Osteoblast (primary cell): Measurements from ENCODE around the gene HSH2D. TPM values are rescaled to one million over a fixed set of nuclear protein-coding genes. Genes with fewer than 3 reads are reported as not detected.

Experiments
- DNase-seq: peaks from one replicate; pipeline ENCODE4 v3.0.0; 2011; ENCODE audit warnings: low spot score, mixed read lengths; ENCODE audit not compliant: insufficient read length; ENCODE audit errors: missing footprints
- H2AFZ ChIP-seq: 2 replicates; pipeline ENCODE4 v1.6.0; 2011; ENCODE audit warnings: mild to moderate bottlenecking, low read length
- H3K27ac ChIP-seq: 2 replicates; pipeline ENCODE4 v1.5.1; 2011; ENCODE audit warnings: mild to moderate bottlenecking, low read depth, low read length, moderate library complexity
- H3K27me3 ChIP-seq: 2 replicates; pipeline ENCODE4 v1.6.0; 2012; ENCODE audit warnings: mild to moderate bottlenecking, control low read depth, inconsistent platforms, low read length, moderate library complexity; ENCODE audit not compliant: insufficient read depth
- H3K36me3 ChIP-seq: 2 replicates; pipeline ENCODE4 v1.5.1; 2011; ENCODE audit warnings: mild to moderate bottlenecking, low read length, control low read depth, moderate library complexity; ENCODE audit not compliant: insufficient read depth
- H3K4me1 ChIP-seq: 2 replicates; pipeline ENCODE4 v1.5.1; 2011; ENCODE audit warnings: mild to moderate bottlenecking, low read length, control low read depth, moderate library complexity; ENCODE audit not compliant: insufficient read depth
- H3K4me2 ChIP-seq: 2 replicates; pipeline ENCODE4 v1.6.0; 2011; ENCODE audit warnings: mild to moderate bottlenecking, low read length; ENCODE audit not compliant: insufficient read depth
- H3K4me3 ChIP-seq: fragments of 200-600 bp; sonication (generic); 3 replicates; pipeline ENCODE4 v1.5.1; 2012; ENCODE audit warnings: mild to moderate bottlenecking, low read length, inconsistent platforms; ENCODE audit not compliant: insufficient read depth
- H3K79me2 ChIP-seq: 2 replicates; pipeline ENCODE4 v1.6.0; 2012; ENCODE audit warnings: mild to moderate bottlenecking, low read length, control low read depth, inconsistent platforms; ENCODE audit not compliant: insufficient read depth
- H3K9me3 ChIP-seq: 2 replicates; pipeline ENCODE4 v1.5.1; 2011; ENCODE audit warnings: low read depth, low read length, control low read depth
- H4K20me1 ChIP-seq: 2 replicates; pipeline ENCODE4 v1.6.0; 2012; ENCODE audit warnings: mild to moderate bottlenecking, low read length, control low read depth; ENCODE audit not compliant: insufficient read depth
- CTCF ChIP-seq: IDR thresholded peaks from 2 replicates; pipeline ENCODE4 v1.5.1; 2011; ENCODE audit warnings: mild to moderate bottlenecking, low read depth, low read length, moderate library complexity; ENCODE audit errors: extremely low read depth
- total RNA-seq: library from RNA; depleted of rRNA; stranded (reverse); fragments of >200 nt; gene quantifications from 2 replicates; pipeline ENCODE4 v1.2.3, GENCODE V29; 2012

The HSH2D gene
- total RNA-seq, 1 donor, result 0.36 TPM

DNA sequence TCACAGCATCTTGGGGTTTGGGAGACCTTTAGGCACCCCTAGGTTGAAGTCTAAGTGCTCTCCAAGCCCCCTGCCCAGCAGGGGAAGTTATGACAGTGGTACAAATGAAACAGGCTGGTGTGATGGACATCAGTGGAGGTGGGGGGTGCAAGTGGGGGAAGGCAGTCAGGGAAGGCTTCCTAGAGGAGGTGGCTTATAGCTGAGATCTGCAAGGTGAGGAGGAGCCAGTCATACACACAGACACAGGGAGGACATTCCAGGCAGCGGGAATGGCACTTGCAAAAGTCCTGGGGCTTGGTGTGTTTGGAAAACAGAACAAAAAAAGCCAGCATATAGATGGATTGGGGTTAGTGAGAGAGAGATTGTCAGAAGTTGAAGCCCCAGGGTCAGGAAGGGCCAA lies 11.6 kb downstream of the HSH2D start:
- no peaks in the 10 kb centered on the region for H3K36me3 ChIP-seq
- no peak for DNase-seq
- H3K79me2 ChIP-seq, result no peaks in the 10 kb centered on the region
- TF ChIP-seq CTCF, result no peak
- H4K20me1 ChIP-seq, result no peaks in the 10 kb centered on the region
- H2AFZ ChIP-seq, result no peak overlapping the region
- H3K4me2 ChIP-seq, result no peak overlapping the region
- H3K27ac ChIP-seq, result no peak overlapping the region
- H3K4me3 ChIP-seq, result no peak overlapping the region
- H3K27me3 ChIP-seq, result peaks cover 4% of the 10 kb centered on the region
- H3K4me1 ChIP-seq, result no peaks in the 10 kb centered on the region
- no peaks in the 10 kb centered on the region for H3K9me3 ChIP-seq

DNA sequence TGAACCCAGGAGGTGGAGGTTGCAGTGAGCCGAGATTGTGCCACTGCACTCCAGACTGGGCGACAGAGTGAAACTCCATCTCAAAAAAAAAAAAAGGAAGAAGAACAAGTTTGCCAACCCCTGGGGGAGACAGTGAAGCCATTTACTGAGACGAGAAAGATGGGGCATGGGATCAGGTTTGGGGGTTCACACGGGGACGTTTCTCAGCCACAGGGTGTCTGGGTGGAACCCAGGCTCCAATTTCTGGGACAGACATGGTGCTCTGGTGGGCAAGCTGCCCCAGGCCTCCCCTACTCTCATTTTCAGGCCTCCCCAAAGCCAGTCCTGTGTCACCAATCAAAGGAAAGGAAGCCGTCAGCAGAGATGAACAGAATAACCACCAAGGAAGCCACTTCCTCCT lies 13.4 kb downstream of the HSH2D start:
- peaks cover 16% of the 10 kb centered on the region for H3K4me1 ChIP-seq
- no peak for TF ChIP-seq CTCF

GRCh38 chr19:16157601-16158000 lies 14.1 kb downstream of the HSH2D start:
- no peaks in the 10 kb centered on the region for H4K20me1 ChIP-seq
- DNase-seq, result no peak
- H3K27ac ChIP-seq, result no peak overlapping the region
- H3K27me3 ChIP-seq, result peaks cover 4% of the 10 kb centered on the region
- H3K36me3 ChIP-seq, result no peaks in the 10 kb centered on the region
- H3K4me3 ChIP-seq, result no peak overlapping the region
- no peak overlapping the region for H3K4me2 ChIP-seq
- no peak overlapping the region for H2AFZ ChIP-seq
- no peak for TF ChIP-seq CTCF
- no peaks in the 10 kb centered on the region for H3K79me2 ChIP-seq
- H3K9me3 ChIP-seq, result no peaks in the 10 kb centered on the region
- H3K4me1 ChIP-seq, result peaks cover 16% of the 10 kb centered on the region

More for the DNA sequence above, 13.4 kb downstream of the HSH2D start:
- H3K27ac ChIP-seq, result no peak overlapping the region
- H3K36me3 ChIP-seq, result no peaks in the 10 kb centered on the region
- no peak overlapping the region for H3K4me2 ChIP-seq
- no peak for DNase-seq
- no peaks in the 10 kb centered on the region for H4K20me1 ChIP-seq
- no peaks in the 10 kb centered on the region for H3K9me3 ChIP-seq
- H3K79me2 ChIP-seq, result no peaks in the 10 kb centered on the region
- no peak overlapping the region for H3K4me3 ChIP-seq
- peaks cover 4% of the 10 kb centered on the region for H3K27me3 ChIP-seq
- H2AFZ ChIP-seq, result no peak overlapping the region

GRCh38 chr19:16159655-16160054 lies 16.2 kb downstream of the HSH2D start:
- no peak for TF ChIP-seq CTCF

More at GRCh38 chr19:16159655-16160054, 16.2 kb downstream of the HSH2D start:
- Histone ChIP-seq H3K4me2 (no peak overlapping the region), H3K4me3 (no peak overlapping the region), H3K79me2 (no peaks in the 10 kb centered on the region), H3K27ac (no peak overlapping the region), H3K4me1 (peaks cover 16% of the 10 kb centered on the region), H4K20me1 (no peaks in the 10 kb centered on the region), H2AFZ (no peak overlapping the region), H3K9me3 (no peaks in the 10 kb centered on the region), H3K27me3 (peaks cover 4% of the 10 kb centered on the region), H3K36me3 (no peaks in the 10 kb centered on the region)
- DNase-seq, result no peak
